Colonic mucosa (tissue), 4 donors: ENCODE data around the gene PHTF2. TPM values are rescaled to one million over a fixed set of nuclear protein-coding genes. Genes with fewer than 3 reads are reported as not detected.
A peak's percentile ranks its signal among the peaks of the same experiment; 100 is the strongest.

Source experiments
- DNase-seq: peaks from one replicate; pipeline ENCODE4 v3.0.0-alpha.2; 2020
- H3K27ac ChIP-seq: fragments of 200-600 bp; one replicate; pipeline ENCODE4 v1.8.0; 2021
- H3K27me3 ChIP-seq: fragments of 200-600 bp; one replicate; pipeline ENCODE4 v1.8.0; 2021
- H3K36me3 ChIP-seq: fragments of 200-600 bp; one replicate; pipeline ENCODE4 v1.8.0; 2021
- H3K4me1 ChIP-seq: fragments of 200-600 bp; one replicate; pipeline ENCODE4 v1.8.0; 2021; ENCODE audit warnings: mild to moderate bottlenecking
- H3K4me3 ChIP-seq: fragments of 200-600 bp; one replicate; pipeline ENCODE4 v1.8.0; 2021
- H3K9ac ChIP-seq, 2 donors: one replicate each; pipeline ENCODE4 v1.7.0; 2013; ENCODE audit warnings: control low read depth in 2 of 2, low read depth in 2 of 2, low read length in 2 of 2
- H3K9me3 ChIP-seq: fragments of 200-600 bp; one replicate; pipeline ENCODE4 v1.8.0; 2021
- CTCF ChIP-seq: fragments of 200-600 bp; IDR thresholded peaks from one replicate; pipeline ENCODE4 v1.8.0; 2022; ENCODE audit warnings: antibody characterized with exemption, mild to moderate bottlenecking
- intact Hi-C: fragments of 100-400 bp; cut with DNase I; formaldehyde crosslinking; loops from one replicate; pipeline ENCODE4 v1.14.1; 2022
- total RNA-seq, 2 donors: library from RNA; stranded (reverse); fragmentation: NEBNext Ultra II Directional in 1 of 2; extraction: Animal tissue kit (Norgen Biotek cat#: 25700) in 1 of 2; gene quantifications; one replicate each; pipeline ENCODE4 v1.2.1, GENCODE V29; 2021
- donor health status: healthy.
- donor health status: DM: no; HTN: no; CAD: no.
- donor health status: DM: no; HTN: no; CAD: no.

PHTF2 gene
- total RNA-seq = 10 to 100 TPM in 1 of 2 donors, 1 to 10 TPM in 1; 9.7 to 13.9 TPM

GRCh38 chr7:77798394-77799077, at the start of gene PHTF2, which contains the start of gene TMEM60:
Gene PHTF2 (plus strand): TSS chr7:77798773.
Gene TMEM60 (minus strand): TSS chr7:77798434. CDS start chr7:77794373, 4,061 bp downstream.
- intact Hi-C loops = no loop called here
- H3K4me1 ChIP-seq = peaks cover 11% of the 10 kb centered on the region

GRCh38 chr7:77752016-77752415, 46.6 kb upstream of the PHTF2 start:
- no peak for TF ChIP-seq CTCF
- Histone ChIP-seq H3K9me3 (no peaks in the 10 kb centered on the region), H3K36me3 (no peaks in the 10 kb centered on the region), H3K27me3 (no peaks in the 10 kb centered on the region), H3K27ac (no peak overlapping the region), H3K4me3 (no peak overlapping the region), H3K4me1 (no peaks in the 10 kb centered on the region), H3K9ac (no peak overlapping the region)
- intact Hi-C loops = loop anchor here (10.0 kb wide), 1 partner anchor 47 kb away; no protein-coding TSS in a partner anchor
- DNase-seq = no peak

More at GRCh38 chr7:77798394-77799077, at the start of gene PHTF2, which contains the start of gene TMEM60:
- peak within 1 kb of the TSS; percentile 90 for H3K27ac ChIP-seq
- H3K4me3 ChIP-seq = peak within 1 kb of the TSS; percentile 89
- no peaks in the 10 kb centered on the region for H3K27me3 ChIP-seq
- H3K9ac ChIP-seq = peak within 1 kb of the TSS; percentile 94 to 100
- peak; percentile 30 for TF ChIP-seq CTCF
- peak; percentile 99 for DNase-seq
- H3K9me3 ChIP-seq = no peaks in the 10 kb centered on the region
- H3K36me3 ChIP-seq = no peaks in the 10 kb centered on the region

- Histone ChIP-seq H3K4me3 (no peak overlapping the region), H3K27ac (no peak overlapping the region), H3K4me1 (no peaks in the 10 kb centered on the region), H3K27me3 (no peaks in the 10 kb centered on the region), H3K9ac (no peak overlapping the region), H3K9me3 (no peaks in the 10 kb centered on the region), H3K36me3 (no peaks in the 10 kb centered on the region)
- DNase-seq = no peak
- intact Hi-C loops = loop anchor here (10.0 kb wide), 1 partner anchor 48 kb away; no protein-coding TSS in a partner anchor
- no peak for TF ChIP-seq CTCF
Observed at GRCh38 chr7:77753173-77753572, 45.4 kb upstream of the PHTF2 start.

- TF ChIP-seq CTCF = no peak
- no peaks in the 10 kb centered on the region for H3K4me1 ChIP-seq
- intact Hi-C loops = loop anchor here (10.0 kb wide), 1 partner anchor 53 kb away; no protein-coding TSS in a partner anchor
Observed at GRCh38 chr7:77757589-77757988, 41.0 kb upstream of the PHTF2 start.

GRCh38 chr7:77759294-77759889, 39.2 kb upstream of the PHTF2 start:
- Histone ChIP-seq H3K9ac (no peak overlapping the region), H3K9me3 (no peaks in the 10 kb centered on the region), H3K4me1 (no peaks in the 10 kb centered on the region), H3K27ac (no peak overlapping the region), H3K4me3 (no peak overlapping the region), H3K36me3 (no peaks in the 10 kb centered on the region), H3K27me3 (no peaks in the 10 kb centered on the region)
- intact Hi-C loops = loop anchor here (2.0 to 10.0 kb wide), 2 partner anchors 55 to 103 kb away; no protein-coding TSS in a partner anchor
- peak; percentile 72 for TF ChIP-seq CTCF
- peak; percentile 85 for DNase-seq

More at GRCh38 chr7:77757589-77757988, 41.0 kb upstream of the PHTF2 start:
- Histone ChIP-seq H3K4me3 (no peak overlapping the region), H3K27me3 (no peaks in the 10 kb centered on the region), H3K9ac (no peak overlapping the region), H3K27ac (no peak overlapping the region), H3K36me3 (no peaks in the 10 kb centered on the region), H3K9me3 (no peaks in the 10 kb centered on the region)
- DNase-seq = no peak
